ENCODE results near the gene PPP1CA.

GRCh38 chr11:67367761-67368227 lies 33.9 kb downstream of the PPP1CA start:
- TF ChIP-seq, protein P1, sequence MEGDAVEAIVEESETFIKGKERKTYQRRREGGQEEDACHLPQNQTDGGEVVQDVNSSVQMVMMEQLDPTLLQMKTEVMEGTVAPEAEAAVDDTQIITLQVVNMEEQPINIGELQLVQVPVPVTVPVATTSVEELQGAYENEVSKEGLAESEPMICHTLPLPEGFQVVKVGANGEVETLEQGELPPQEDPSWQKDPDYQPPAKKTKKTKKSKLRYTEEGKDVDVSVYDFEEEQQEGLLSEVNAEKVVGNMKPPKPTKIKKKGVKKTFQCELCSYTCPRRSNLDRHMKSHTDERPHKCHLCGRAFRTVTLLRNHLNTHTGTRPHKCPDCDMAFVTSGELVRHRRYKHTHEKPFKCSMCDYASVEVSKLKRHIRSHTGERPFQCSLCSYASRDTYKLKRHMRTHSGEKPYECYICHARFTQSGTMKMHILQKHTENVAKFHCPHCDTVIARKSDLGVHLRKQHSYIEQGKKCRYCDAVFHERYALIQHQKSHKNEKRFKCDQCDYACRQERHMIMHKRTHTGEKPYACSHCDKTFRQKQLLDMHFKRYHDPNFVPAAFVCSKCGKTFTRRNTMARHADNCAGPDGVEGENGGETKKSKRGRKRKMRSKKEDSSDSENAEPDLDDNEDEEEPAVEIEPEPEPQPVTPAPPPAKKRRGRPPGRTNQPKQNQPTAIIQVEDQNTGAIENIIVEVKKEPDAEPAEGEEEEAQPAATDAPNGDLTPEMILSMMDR (IDR thresholded peaks at IDR 0.05), result no peak
- TF ChIP-seq POLR2A (IDR thresholded peaks at IDR 0.05), result no peak
